PC-9 (cell line): ENCODE data around the gene USP9X. TPM values are rescaled to one million over a fixed set of nuclear protein-coding genes. Genes with fewer than 3 reads are reported as not detected.

Experiments
- BruUV-seq: library from RNA; stranded (reverse); fragments of 400-500 nt; replicated peaks from 2 replicates; lab custom pipeline; 2021; lab: Mats Ljungman, UMichigan
- CTCF ChIA-PET: fragments of 300-600 bp; sonication (Branson Sonifier 250); formaldehyde crosslinking; loops from one replicate; lab custom pipeline; 2022; ENCODE audit warnings: antibody characterized with exemption; lab: Charles Lee
- POLR2A ChIA-PET: fragments of 300-600 bp; sonication (Branson Sonifier 250); formaldehyde crosslinking; loops from one replicate; lab custom pipeline; 2022; ENCODE audit warnings: antibody characterized with exemption; ENCODE audit not compliant: unreplicated experiment; lab: Charles Lee
- DNase-seq, 2 experiments: peaks; one replicate each; pipeline versions ENCODE4 v3.0.0 to v3.0.0-alpha.2; 2015 to 2022; ENCODE audit warnings: mixed read lengths in 1 of 2
- H2AFZ ChIP-seq: fragments of 200-600 bp; sonication (generic); 2 replicates; pipeline ENCODE4 v1.8.1; 2017; ENCODE audit warnings: antibody characterized with exemption
- H3F3A ChIP-seq: fragments of 200-600 bp; sonication (generic); 2 replicates; pipeline ENCODE4 v1.8.1; 2017; ENCODE audit warnings: antibody characterized with exemption, mild to moderate bottlenecking, low read depth; ENCODE audit not compliant: insufficient read depth
- H3K27ac ChIP-seq: fragments of 200-600 bp; sonication (generic); 2 replicates; pipeline ENCODE4 v1.6.1; 2016; ENCODE audit warnings: mixed run types
- H3K27me3 ChIP-seq: fragments of 200-600 bp; sonication (generic); 2 replicates; pipeline ENCODE4 v1.6.1; 2016; ENCODE audit warnings: low read depth, mixed run types; ENCODE audit not compliant: insufficient read depth
- H3K36me3 ChIP-seq: fragments of 200-600 bp; sonication (generic); 2 replicates; pipeline ENCODE4 v1.6.1; 2016; ENCODE audit warnings: low read depth, mixed run types
- H3K4me1 ChIP-seq: fragments of 200-600 bp; sonication (generic); replicated peaks from 2 replicates; pipeline ENCODE4 v1.6.1; 2016; ENCODE audit warnings: mixed run types; ENCODE audit not compliant: insufficient read depth
- H3K4me2 ChIP-seq: fragments of 200-600 bp; sonication (generic); 2 replicates; pipeline ENCODE4 v1.6.1; 2017; ENCODE audit warnings: mixed run types
- H3K4me3 ChIP-seq: fragments of 200-600 bp; sonication (generic); 2 replicates; pipeline ENCODE4 v1.6.1; 2016; ENCODE audit warnings: mixed run types
- H3K79me2 ChIP-seq: fragments of 200-600 bp; sonication (generic); 2 replicates; pipeline ENCODE4 v1.6.1; 2017; ENCODE audit warnings: low read depth, mixed run types
- H3K9me2 ChIP-seq: fragments of 200-600 bp; sonication (generic); 2 replicates; pipeline ENCODE4 v1.8.1; 2017; ENCODE audit warnings: mild to moderate bottlenecking; ENCODE audit not compliant: insufficient read depth
- H3K9me3 ChIP-seq: fragments of 200-600 bp; sonication (generic); 2 replicates; pipeline ENCODE4 v1.8.1; 2016; ENCODE audit warnings: low read depth; ENCODE audit not compliant: insufficient read depth
- H4K20me1 ChIP-seq: fragments of 200-600 bp; sonication (generic); 2 replicates; pipeline ENCODE4 v1.8.1; 2017; ENCODE audit not compliant: insufficient read depth
- EZH2 ChIP-seq: fragments of 200-600 bp; sonication (generic); IDR thresholded peaks from 2 replicates; pipeline ENCODE4 v1.8.0; 2017; ENCODE audit warnings: antibody characterized with exemption, low read depth
- intact Hi-C: fragments of 100-400 bp; cut with micrococcal nuclease; formaldehyde crosslinking; loops from one replicate; pipeline ENCODE4 v1.10.0; 2022; ENCODE audit not compliant: unreplicated experiment
- total RNA-seq: library from RNA; stranded (reverse); gene quantifications from 2 replicates; pipeline ENCODE4 v1.2.3, GENCODE V29; 2021
- TF ChIP-seq, protein P1 (sequence below): fragments of 200-600 bp; sonication (generic); conservative IDR thresholded peaks from 2 replicates; pipeline ENCODE4 v1.6.1; 2017; ENCODE audit warnings: mixed run types, antibody characterized with exemption, mild to moderate bottlenecking, moderate library complexity

Gene USP9X
- total RNA-seq, 1 experiment from 2014 or later = 43.2 TPM

DNA sequence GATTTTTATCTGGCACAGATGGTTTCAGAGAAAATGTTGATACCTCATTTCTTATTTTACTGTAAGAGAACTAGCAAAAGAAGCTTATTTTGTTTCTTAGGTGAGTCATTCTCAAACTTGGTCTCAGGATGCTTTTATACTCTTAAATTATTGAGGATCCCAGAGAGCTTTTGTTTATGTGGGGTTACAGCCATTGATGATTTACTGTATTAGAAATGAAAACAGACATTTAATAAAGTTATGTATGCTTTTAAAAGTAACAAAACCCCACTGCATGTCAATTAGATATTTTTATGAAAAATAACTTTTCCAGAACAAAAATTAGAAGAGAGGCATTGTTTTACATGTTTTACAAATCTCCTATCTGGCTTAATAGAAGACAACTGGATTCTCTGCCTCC is 12.1 kb downstream of the USP9X start:
- H3K27me3 ChIP-seq = no peaks in the 10 kb centered on the region
- no peak for DNase-seq
- H3K9me3 ChIP-seq = no peaks in the 10 kb centered on the region
- TF ChIP-seq, protein P1, sequence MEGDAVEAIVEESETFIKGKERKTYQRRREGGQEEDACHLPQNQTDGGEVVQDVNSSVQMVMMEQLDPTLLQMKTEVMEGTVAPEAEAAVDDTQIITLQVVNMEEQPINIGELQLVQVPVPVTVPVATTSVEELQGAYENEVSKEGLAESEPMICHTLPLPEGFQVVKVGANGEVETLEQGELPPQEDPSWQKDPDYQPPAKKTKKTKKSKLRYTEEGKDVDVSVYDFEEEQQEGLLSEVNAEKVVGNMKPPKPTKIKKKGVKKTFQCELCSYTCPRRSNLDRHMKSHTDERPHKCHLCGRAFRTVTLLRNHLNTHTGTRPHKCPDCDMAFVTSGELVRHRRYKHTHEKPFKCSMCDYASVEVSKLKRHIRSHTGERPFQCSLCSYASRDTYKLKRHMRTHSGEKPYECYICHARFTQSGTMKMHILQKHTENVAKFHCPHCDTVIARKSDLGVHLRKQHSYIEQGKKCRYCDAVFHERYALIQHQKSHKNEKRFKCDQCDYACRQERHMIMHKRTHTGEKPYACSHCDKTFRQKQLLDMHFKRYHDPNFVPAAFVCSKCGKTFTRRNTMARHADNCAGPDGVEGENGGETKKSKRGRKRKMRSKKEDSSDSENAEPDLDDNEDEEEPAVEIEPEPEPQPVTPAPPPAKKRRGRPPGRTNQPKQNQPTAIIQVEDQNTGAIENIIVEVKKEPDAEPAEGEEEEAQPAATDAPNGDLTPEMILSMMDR = no peak
- TF ChIP-seq EZH2 = no peak
- H3K4me3 ChIP-seq = no peak overlapping the region
- H2AFZ ChIP-seq = no peak overlapping the region
- ChIA-PET POLR2A (no interaction called here), CTCF (no interaction called here)
- H3F3A ChIP-seq = no peaks in the 10 kb centered on the region
- no peak overlapping the region for H3K27ac ChIP-seq
- no peaks in the 10 kb centered on the region for H4K20me1 ChIP-seq
- intact Hi-C loops = no loop called here
- no TSS peak for BruUV-seq
- H3K79me2 ChIP-seq = peaks cover 88% of the 10 kb centered on the region
- no peak overlapping the region for H3K4me2 ChIP-seq
- H3K4me1 ChIP-seq = no peaks in the 10 kb centered on the region
- H3K36me3 ChIP-seq = no peaks in the 10 kb centered on the region
- H3K9me2 ChIP-seq = no peaks in the 10 kb centered on the region

DNA sequence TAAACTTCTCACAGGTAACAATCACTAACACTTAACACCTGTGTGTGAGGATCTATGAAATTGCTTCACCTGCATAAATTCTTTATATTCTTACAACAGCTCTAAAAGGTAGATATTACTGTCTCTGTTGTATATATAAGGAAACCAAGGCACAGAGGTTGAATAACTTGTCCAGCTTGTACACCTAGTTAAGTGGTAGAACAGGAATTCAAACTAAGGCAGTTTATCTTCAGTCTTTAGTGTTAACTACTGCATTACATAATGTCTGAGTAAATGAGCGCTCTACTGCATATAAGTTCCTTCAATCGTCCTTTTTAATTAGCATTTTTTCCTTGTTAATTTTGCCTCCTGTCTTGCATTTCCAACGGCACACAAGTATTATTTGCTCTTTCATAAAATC is 15.0 kb downstream of the USP9X start:
- POLR2A ChIA-PET = interaction anchor here (0.6 kb wide), 1 partner anchor 16 kb away, joined by 3 read pairs; no protein-coding TSS in a partner anchor
- Histone ChIP-seq H3K36me3 (no peaks in the 10 kb centered on the region), H3K79me2 (peaks cover 85% of the 10 kb centered on the region), H3K4me3 (no peak overlapping the region), H4K20me1 (0 out of 2 replicates have a peak, but pooled peaks cover 4% of the 10 kb centered on the region), H3K4me1 (no peaks in the 10 kb centered on the region), H3K4me2 (no peak overlapping the region), H3F3A (no peaks in the 10 kb centered on the region), H3K9me3 (no peaks in the 10 kb centered on the region), H3K27me3 (no peaks in the 10 kb centered on the region), H3K27ac (no peak overlapping the region), H3K9me2 (no peaks in the 10 kb centered on the region), H2AFZ (no peak overlapping the region)
- intact Hi-C loops = no loop called here
- CTCF ChIA-PET = interaction anchor here (0.5 kb wide), 1 partner anchor 16 kb away, joined by 3 read pairs; no protein-coding TSS in a partner anchor
- TF ChIP-seq, protein P1 = no peak
- TF ChIP-seq EZH2 = no peak
- peak in 1 of 2 experiments; percentile 37 for DNase-seq
- no TSS peak for BruUV-seq

DNA sequence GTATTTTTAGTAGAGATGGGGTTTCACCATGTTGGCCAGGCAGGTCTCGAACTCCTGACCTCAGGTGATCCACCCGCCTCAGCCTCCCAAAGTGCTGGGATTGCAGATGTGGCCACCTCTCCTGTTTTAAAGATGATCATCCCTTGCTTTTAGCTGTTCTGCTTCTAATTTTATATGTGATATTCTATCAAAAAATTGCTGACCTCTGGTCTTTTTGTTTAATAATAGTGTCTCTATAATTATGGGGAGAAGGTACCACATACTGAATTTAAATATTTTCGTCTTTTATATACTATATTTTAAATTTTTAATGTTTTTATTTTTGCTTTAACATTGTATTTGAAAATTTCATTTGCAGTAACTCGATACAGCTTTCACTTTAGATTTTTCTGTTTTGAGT is 15.6 kb downstream of the USP9X start:
- DNase-seq = no peak
- Histone ChIP-seq H3K79me2 (peaks cover 85% of the 10 kb centered on the region), H3K27ac (no peak overlapping the region), H3K36me3 (no peaks in the 10 kb centered on the region), H3F3A (no peaks in the 10 kb centered on the region), H3K4me3 (no peak overlapping the region), H3K4me2 (no peak overlapping the region), H3K4me1 (no peaks in the 10 kb centered on the region), H2AFZ (no peak overlapping the region), H3K9me3 (no peaks in the 10 kb centered on the region), H4K20me1 (0 out of 2 replicates have a peak, but pooled peaks cover 4% of the 10 kb centered on the region), H3K27me3 (no peaks in the 10 kb centered on the region), H3K9me2 (no peaks in the 10 kb centered on the region)
- ChIA-PET POLR2A (no interaction called here), CTCF (no interaction called here)
- TF ChIP-seq EZH2 = no peak
- TF ChIP-seq, protein P1 = no peak
- intact Hi-C loops = no loop called here
- BruUV-seq = no TSS peak
